T-helper 2 cell treated with Interferon-gamma antibody and Interleukin-4, amounts not matched to agents 5 μg/mL and 100 μg/mL, for 36 hours (primary cell): ENCODE data around the gene EME1.

Experiments
- DNase-seq: peaks from one replicate; pipeline ENCODE4 v3.0.0; 2021; ENCODE audit warnings: low spot score
- H3K27ac Mint-ChIP-seq: one replicate; pipeline ENCODE4 v1.8.0; 2021; ENCODE audit warnings: mild to moderate bottlenecking, mixed read lengths
- H3K27me3 Mint-ChIP-seq: one replicate; pipeline ENCODE4 v1.8.0; 2021; ENCODE audit warnings: low read depth, mixed read lengths
- H3K36me3 Mint-ChIP-seq: one replicate; pipeline ENCODE4 v1.8.0; 2021; ENCODE audit warnings: low read depth, mixed read lengths
- H3K4me1 Mint-ChIP-seq: one replicate; pipeline ENCODE4 v1.8.0; 2021; ENCODE audit warnings: low read depth, mixed read lengths
- H3K4me3 Mint-ChIP-seq: one replicate; pipeline ENCODE4 v1.8.0; 2022; ENCODE audit warnings: mild to moderate bottlenecking, moderate library complexity, mixed read lengths
- H3K9me3 Mint-ChIP-seq: one replicate; pipeline ENCODE4 v1.8.0; 2021; ENCODE audit warnings: mixed read lengths

Gene EME1

DNA sequence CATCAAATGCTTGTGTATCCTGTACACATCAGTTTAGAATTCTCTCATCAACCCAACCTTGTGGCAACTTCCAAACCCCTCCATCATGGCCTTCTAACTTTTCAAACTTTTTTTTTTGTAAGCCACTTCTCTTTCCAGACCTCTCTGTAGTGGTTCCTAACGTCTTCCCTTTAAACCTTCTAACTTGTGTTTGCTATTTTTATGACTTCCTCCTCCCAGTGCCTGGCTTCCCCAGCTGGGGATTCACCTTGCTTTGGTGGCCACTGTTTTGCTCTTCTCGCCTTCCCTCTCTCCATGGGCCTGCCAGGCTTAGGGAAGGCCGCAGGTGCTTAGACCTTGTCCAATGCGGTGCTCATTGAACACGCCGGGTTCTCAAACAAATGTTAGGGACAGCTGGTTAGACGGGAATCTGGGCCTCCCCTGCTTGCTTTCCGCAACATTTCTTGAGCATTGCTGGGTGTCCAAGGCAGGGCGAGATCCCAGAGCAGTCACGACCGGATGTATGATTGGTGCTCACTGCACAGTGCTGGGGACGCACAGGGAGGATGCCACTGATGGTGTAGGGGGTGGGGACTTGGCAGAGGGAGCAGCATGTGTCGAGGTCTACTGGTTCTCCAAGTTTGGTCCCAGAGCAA, 28.2 kb upstream of the EME1 start:
- Mint-ChIP-seq H3K4me3 (peak overlapping the region; percentile 78), H3K27ac (peak overlapping the region; percentile 49), H3K36me3 (no peaks in the 10 kb centered on the region), H3K27me3 (no peaks in the 10 kb centered on the region), H3K4me1 (peaks cover 28% of the 10 kb centered on the region), H3K9me3 (no peaks in the 10 kb centered on the region)
- no peak for DNase-seq

DNA sequence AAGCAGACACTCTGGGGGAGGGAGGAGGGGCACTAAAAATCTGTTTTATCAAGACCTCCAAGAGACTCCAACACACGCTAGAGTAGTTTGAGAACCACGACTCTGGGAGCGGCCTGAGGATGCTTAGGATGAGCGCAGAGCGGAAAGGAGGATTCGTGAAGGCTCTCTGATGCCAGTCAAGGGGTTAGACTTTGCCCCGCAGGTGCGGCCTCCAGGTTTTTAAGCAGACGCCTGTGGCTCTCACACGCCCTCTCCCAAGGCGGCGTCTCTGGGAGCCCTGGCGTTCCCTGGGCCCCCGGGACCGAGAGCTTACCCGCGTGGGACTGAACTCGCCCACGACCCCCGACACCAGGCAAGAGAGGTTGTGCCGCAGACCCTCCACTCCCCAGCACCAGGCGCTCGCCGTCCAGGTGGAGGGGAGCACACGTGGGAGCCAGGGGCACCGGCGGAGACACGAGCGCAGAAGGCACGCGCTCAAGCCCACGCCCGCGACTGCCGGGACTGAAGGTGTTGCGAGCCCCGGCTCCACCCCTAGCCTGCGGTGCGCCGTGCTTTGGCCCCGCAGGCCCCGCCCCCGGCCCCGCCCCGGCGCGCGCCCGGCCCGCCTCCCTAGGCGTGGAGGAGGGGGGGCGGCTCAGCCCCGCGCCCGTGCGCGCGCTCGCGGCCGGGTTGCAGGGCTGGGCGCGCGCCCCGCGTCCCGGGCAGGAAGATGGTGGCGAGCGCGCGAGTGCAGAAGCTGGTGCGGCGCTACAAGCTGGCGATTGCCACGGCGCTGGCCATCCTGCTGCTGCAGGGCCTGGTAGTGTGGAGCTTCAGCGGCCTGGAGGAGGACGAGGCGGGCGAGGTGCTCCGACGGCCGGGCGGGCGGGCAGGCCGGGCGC, 27.4 kb upstream of the EME1 start, which contains the start of gene XYLT2:
XYLT2 (plus strand) TSS at position 695 of the 881 bp plus-strand sequence; CDS start at position 710, 15 bp downstream.
- peak within 1 kb of the TSS; percentile 91 for H3K4me3 Mint-ChIP-seq
- peak; percentile 90 for DNase-seq
- no peaks in the 10 kb centered on the region for H3K36me3 Mint-ChIP-seq
- H3K4me1 Mint-ChIP-seq, result peaks cover 28% of the 10 kb centered on the region
- H3K9me3 Mint-ChIP-seq, result no peaks in the 10 kb centered on the region
- peak within 1 kb of the TSS; percentile 95 for H3K27ac Mint-ChIP-seq
- no peaks in the 10 kb centered on the region for H3K27me3 Mint-ChIP-seq

DNA sequence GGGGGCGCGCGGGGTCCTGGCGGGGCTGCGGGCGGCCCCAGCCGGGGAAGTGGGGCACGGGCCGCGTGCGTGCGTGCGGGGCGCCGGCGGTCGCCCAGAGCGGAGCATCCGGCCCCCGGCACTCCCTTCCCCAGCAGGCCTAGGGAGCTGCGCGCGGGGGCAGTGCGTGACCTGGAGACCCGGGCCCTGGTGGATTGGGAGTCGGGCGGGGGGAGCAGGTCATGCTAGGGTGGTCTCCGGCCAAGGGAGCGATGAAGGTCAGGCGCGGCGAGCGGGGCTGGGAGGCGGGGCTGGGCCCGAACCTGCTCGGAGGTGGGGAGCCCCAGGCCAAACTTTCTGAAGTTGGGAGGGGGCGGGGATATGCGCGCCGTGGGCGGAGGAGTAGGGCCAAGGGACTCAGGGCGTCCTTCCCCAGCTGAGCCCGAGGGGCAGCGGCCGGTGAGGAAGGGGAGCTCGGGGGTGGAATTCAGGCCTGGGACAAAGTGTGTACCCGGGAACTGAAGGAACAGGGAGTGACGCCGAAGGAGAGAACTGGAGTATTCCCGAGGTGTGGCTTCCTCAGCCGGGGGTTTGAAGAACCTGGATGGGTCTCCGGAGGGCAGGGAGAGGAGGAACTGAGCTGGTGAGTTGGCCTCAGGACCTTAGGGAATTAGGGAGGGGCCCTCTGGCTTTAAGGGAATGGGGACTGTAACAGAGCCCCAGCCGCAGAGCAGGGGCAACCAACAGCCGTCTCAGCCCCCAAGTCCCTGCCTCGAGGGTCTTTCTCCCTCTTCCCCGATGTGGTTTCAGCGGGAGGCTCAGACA, 26.5 kb upstream of the EME1 start:
- Mint-ChIP-seq H3K27me3 (no peaks in the 10 kb centered on the region), H3K27ac (peak overlapping the region; percentile 88), H3K4me1 (peaks cover 28% of the 10 kb centered on the region), H3K36me3 (peaks cover 2% of the 10 kb centered on the region), H3K9me3 (no peaks in the 10 kb centered on the region), H3K4me3 (peak overlapping the region; percentile 91)
- DNase-seq, result peak; percentile 60

GRCh38 chr17:50347117-50347893, 25.7 kb upstream of the EME1 start:
- peak overlapping the region; percentile 70 for H3K27ac Mint-ChIP-seq
- H3K27me3 Mint-ChIP-seq, result no peaks in the 10 kb centered on the region
- H3K36me3 Mint-ChIP-seq, result peaks cover 3% of the 10 kb centered on the region
- peaks cover 29% of the 10 kb centered on the region for H3K4me1 Mint-ChIP-seq
- H3K9me3 Mint-ChIP-seq, result no peaks in the 10 kb centered on the region
- peak overlapping the region; percentile 91 for H3K4me3 Mint-ChIP-seq
- no peak for DNase-seq

- DNase-seq, result no peak
- H3K27ac Mint-ChIP-seq, result peak overlapping the region; percentile 71
- H3K4me1 Mint-ChIP-seq, result peaks cover 29% of the 10 kb centered on the region
These were observed 25.1 kb upstream of the EME1 start for GRCh38 chr17:50347894-50348291.

GRCh38 chr17:50348522-50349242, 24.3 kb upstream of the EME1 start:
- DNase-seq, result no peak
- peaks cover 29% of the 10 kb centered on the region for H3K4me1 Mint-ChIP-seq
- H3K9me3 Mint-ChIP-seq, result no peaks in the 10 kb centered on the region
- H3K27ac Mint-ChIP-seq, result peak overlapping the region; percentile 71
- no peaks in the 10 kb centered on the region for H3K27me3 Mint-ChIP-seq
- H3K4me3 Mint-ChIP-seq, result peak overlapping the region; percentile 91
- peaks cover 5% of the 10 kb centered on the region for H3K36me3 Mint-ChIP-seq

More at GRCh38 chr17:50347894-50348291, 25.1 kb upstream of the EME1 start:
- Mint-ChIP-seq H3K4me3 (peak overlapping the region; percentile 91), H3K36me3 (peaks cover 5% of the 10 kb centered on the region), H3K9me3 (no peaks in the 10 kb centered on the region), H3K27me3 (no peaks in the 10 kb centered on the region)

DNA sequence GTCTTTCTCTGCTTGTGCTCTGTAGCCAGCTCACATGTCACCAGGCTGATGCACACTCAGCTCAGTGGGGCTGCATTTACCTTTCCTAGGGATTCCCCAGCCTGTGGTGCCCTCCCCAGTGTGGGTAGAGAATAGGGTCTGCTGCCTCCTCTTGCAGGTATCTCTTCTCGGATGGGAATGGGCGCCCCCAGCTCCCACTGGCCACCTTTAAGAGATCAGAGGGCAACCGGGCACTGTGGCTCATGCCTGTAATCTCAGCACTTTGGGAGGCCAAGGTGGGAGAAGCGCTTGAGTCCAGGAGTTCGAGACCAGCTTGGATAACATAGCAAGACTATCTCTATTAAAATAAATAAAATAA, 23.8 kb upstream of the EME1 start:
- peaks cover 7% of the 10 kb centered on the region for H3K36me3 Mint-ChIP-seq
- peak overlapping the region; percentile 42 for H3K27ac Mint-ChIP-seq
- peaks cover 29% of the 10 kb centered on the region for H3K4me1 Mint-ChIP-seq
- H3K27me3 Mint-ChIP-seq, result no peaks in the 10 kb centered on the region
- no peak for DNase-seq
- no peaks in the 10 kb centered on the region for H3K9me3 Mint-ChIP-seq
- peak overlapping the region; percentile 13 for H3K4me3 Mint-ChIP-seq

GRCh38 chr17:50350733-50351132, 22.3 kb upstream of the EME1 start:
- H3K4me1 Mint-ChIP-seq, result peaks cover 19% of the 10 kb centered on the region
- no peaks in the 10 kb centered on the region for H3K9me3 Mint-ChIP-seq
- DNase-seq, result no peak
- no peaks in the 10 kb centered on the region for H3K27me3 Mint-ChIP-seq
- peak overlapping the region; percentile 52 for H3K27ac Mint-ChIP-seq
- no peak overlapping the region for H3K4me3 Mint-ChIP-seq
- peaks cover 16% of the 10 kb centered on the region for H3K36me3 Mint-ChIP-seq

DNA sequence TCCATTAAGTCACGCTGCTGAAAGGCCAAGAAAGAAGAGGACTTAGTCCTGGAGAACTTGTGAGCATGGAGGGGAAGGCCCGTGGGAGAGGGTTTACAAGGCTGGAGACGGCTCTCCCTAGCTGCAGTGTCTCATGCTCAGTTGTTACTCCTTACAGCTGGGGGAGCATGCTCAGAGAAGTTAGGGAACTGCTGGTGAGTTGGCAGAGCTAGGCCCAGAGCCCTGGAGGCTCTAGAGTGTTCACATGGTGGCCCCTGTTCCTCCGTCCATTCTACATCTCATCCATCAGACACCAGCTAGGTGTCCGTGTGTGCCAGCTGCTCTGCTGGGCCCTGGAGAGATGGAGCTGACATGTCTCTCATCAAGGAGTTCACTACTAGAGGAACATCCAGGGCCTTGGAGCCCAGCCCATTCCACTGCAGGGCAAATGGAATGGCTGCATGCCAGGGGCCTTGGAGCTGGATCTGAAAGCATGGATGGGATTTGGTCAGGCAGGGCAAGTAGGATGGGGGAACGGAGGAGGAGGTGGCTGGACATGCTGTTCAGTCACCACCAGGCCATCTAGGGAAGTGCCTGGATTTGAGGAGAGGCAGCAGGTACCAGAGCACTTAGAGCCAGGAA, 20.8 kb upstream of the EME1 start:
- Mint-ChIP-seq H3K9me3 (no peaks in the 10 kb centered on the region), H3K36me3 (peaks cover 20% of the 10 kb centered on the region), H3K4me1 (peaks cover 17% of the 10 kb centered on the region), H3K4me3 (no peak overlapping the region), H3K27ac (peak overlapping the region; percentile 17), H3K27me3 (no peaks in the 10 kb centered on the region)
- no peak for DNase-seq

DNA sequence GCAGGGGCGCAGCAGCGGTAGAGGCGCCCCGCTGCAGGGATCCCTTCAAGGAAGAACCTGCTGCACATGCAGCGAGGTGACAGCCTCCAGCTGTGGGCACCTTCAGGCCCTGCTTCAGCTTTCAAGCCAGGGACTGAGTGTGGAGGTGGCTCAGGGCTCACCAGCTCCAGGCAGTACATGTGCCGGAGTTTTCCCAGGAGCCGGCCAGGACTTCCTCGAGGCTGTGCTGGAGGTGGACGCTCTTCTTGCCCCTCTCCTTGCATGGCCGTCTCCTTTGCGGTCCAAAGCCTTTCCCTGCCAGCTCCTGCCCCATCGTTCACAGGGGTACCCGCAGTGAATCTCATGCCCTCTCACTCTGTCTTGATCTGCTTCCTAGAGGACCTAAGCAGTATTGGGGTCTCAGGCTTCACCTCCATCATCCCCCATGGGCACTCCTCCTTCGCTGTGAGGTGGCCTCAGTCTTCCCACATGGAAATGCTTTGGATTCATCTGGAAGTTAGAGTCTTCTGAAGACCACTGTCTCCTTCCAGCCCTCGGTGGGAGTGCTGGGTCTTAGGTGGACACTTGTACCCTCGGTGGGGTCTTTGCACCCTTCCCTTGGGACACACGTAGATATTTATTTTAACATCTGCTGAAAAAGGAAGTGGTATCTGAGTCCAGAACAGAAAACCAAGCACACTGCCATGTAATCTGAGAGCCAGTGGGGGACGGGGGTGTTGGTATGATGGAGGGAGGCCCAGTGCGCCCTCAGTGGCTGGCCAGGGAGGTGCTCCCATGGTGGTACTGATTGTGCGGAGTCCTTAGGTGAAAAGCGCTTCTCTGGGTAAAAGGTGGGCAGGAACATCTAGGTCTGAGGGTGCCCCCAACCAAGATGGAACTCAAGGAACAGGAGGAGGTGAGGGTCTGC, 20.1 kb upstream of the EME1 start:
- Mint-ChIP-seq H3K27ac (no peak overlapping the region), H3K4me3 (no peak overlapping the region), H3K27me3 (no peaks in the 10 kb centered on the region), H3K36me3 (peaks cover 24% of the 10 kb centered on the region), H3K4me1 (peaks cover 13% of the 10 kb centered on the region), H3K9me3 (no peaks in the 10 kb centered on the region)
- no peak for DNase-seq

DNA sequence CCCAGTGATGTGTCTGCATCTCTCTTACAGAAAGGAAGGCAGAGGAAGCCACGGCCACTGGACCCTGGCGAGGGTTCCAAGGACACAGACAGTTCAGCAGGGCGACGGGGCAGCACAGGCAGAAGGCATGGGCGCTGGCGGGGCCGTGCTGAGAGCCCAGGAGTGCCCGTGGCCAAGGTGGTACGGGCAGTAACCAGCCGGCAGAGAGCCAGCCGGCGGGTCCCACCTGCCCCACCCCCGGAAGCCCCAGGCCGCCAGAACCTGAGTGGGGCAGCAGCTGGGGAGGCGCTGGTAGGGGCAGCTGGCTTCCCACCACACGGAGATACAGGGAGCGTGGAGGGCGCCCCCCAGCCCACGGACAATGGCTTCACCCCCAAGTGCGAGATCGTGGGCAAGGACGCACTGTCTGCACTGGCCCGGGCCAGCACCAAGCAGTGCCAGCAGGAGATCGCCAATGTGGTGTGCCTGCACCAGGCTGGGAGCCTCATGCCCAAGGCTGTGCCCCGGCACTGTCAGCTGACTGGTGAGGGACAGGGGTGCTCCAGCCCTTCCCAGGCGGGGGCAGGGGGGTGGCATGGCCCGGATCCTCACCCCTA, 19.3 kb upstream of the EME1 start:
- no peak for DNase-seq
- Mint-ChIP-seq H3K27ac (no peak overlapping the region), H3K9me3 (no peaks in the 10 kb centered on the region), H3K36me3 (peaks cover 26% of the 10 kb centered on the region), H3K4me3 (no peak overlapping the region), H3K4me1 (peaks cover 7% of the 10 kb centered on the region), H3K27me3 (no peaks in the 10 kb centered on the region)
